Sigmoid colon (tissue), 4 donors: Measurements from ENCODE around the gene HOXC13.

Source experiments
- CTCF ChIP-seq, 4 experiments: fragments of 450-650 bp in 3 of 4; fragments of 200-600 bp in 1 of 4; IDR thresholded peaks; one replicate each; pipeline ENCODE4 v1.5.1; 2016 to 2019; ENCODE audit warnings: antibody characterized with exemption in 4 of 4, mild to moderate bottlenecking in 3 of 4, moderate library complexity in 2 of 4
- EP300 ChIP-seq, 4 donors: sonication (generic); formaldehyde crosslinking; IDR thresholded peaks; one replicate each; pipeline ENCODE4 v1.6.1; 2017; ENCODE audit warnings: antibody characterized with exemption in 4 of 4
- POLR2AphosphoS5 ChIP-seq, 4 donors: sonication (generic); formaldehyde crosslinking; IDR thresholded peaks; one replicate each; pipeline ENCODE4 v1.6.1; 2017; ENCODE audit warnings: antibody characterized with exemption in 4 of 4

DNA sequence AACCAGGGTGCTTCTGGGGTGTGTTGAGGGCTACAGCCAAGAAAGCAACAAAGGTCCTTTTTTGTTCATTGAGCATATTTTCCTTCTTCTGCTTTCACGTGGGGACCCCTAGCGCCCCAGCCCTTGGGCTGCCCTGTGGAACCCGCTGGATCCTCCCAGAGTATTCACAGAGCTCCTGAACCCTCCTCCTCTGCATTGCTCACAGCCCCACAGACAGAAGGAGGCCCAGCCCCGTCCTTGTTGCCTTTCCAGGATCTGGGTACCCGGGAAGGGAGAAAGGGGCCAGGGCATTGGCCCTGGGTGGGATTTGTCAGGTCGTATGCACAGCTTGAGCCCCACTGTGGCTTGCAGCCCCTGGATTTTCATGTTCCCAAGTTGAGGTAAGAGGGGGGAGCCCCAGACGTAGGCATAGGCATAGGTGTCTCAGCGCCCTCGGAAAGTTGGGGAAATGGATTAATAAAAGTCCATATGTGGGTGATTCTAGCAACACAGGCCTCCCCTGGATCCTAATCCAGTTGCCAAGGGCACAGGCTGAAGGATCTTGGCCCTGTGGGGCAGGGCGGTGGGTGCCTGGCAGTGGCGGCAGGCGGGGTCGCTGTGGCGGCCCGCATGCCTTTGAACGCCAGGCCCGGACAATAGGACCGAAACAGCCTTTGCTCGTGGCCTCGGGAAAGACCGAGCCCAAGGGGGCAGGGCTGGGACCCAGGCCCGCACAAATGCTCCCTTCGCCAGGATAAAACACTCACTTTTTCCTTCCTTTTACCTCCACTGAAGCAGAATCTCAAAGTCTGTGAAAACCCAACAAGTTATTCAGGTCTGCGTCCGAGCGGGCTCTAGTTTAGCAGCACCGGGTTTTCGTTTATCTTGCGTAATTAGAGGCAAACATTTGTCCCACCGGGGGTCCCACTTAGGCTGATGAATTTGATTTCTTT is 43.3 kb downstream of the HOXC13 start:
- TF ChIP-seq EP300 (IDR thresholded peaks at IDR 0.05), result no peak
- no peak for TF ChIP-seq CTCF (IDR thresholded peaks at IDR 0.05)
- no peak for TF ChIP-seq POLR2AphosphoS5 (IDR thresholded peaks at IDR 0.05)
